Adrenal gland (tissue), 19 donors: Measurements from ENCODE around the gene TMEM163. TPM values are rescaled to one million over a fixed set of nuclear protein-coding genes. Genes with fewer than 3 reads are reported as not detected.

Experiments used
- DNase-seq, 7 donors: peaks; one replicate each; pipeline ENCODE4 v3.0.0-alpha.2; 2019 to 2020
- H3K27ac ChIP-seq, 5 donors: fragments of 200-600 bp; sonication (generic) in 4 of 5; 1 replicate in 3 of 5; 2 replicates in 2 of 5; pipeline versions ENCODE4 v1.5.1 to v1.8.0; 2016 to 2020; ENCODE audit warnings: mild to moderate bottlenecking in 1 of 5
- H3K27me3 ChIP-seq: fragments of 200-600 bp; 2 replicates; pipeline ENCODE4 v1.8.0; 2021
- H3K36me3 ChIP-seq, 2 donors: fragments of 200-600 bp; replicated peaks in 1 of 2; 1 replicate in 1 of 2; 2 replicates in 1 of 2; pipeline versions ENCODE4 v1.5.1 to v1.8.0; 2018 to 2022
- H3K4me1 ChIP-seq, 2 donors: fragments of 200-600 bp; replicated peaks in 1 of 2; 1 replicate in 1 of 2; 2 replicates in 1 of 2; pipeline versions ENCODE4 v1.5.1 to v1.8.0; 2018 to 2021
- H3K4me3 ChIP-seq, 4 donors: fragments of 200-600 bp; sonication (generic) in 3 of 4; one replicate each; pipeline ENCODE4 v1.5.1; 2016 to 2018
- H3K9me3 ChIP-seq, 3 donors: fragments of 200-600 bp; sonication (generic) in 1 of 3; replicated peaks in 1 of 3; 1 replicate in 2 of 3; 2 replicates in 1 of 3; pipeline versions ENCODE4 v1.5.1 to v1.8.0; 2016 to 2021
- POLR2A ChIP-seq, 2 donors: fragments of 450-650 bp; IDR thresholded peaks; one replicate each; pipeline ENCODE4 v1.6.1; 2017; ENCODE audit warnings: antibody characterized with exemption in 2 of 2, mild to moderate bottlenecking in 2 of 2, moderate library complexity in 1 of 2
- WGBS, 4 donors: extraction: QIAGEN DNeasy Blood & Tissue Kit in 2 of 4; methylation state at CpG; one replicate each; pipeline versions ENCODE4 v1.1.5 to v1.1.7; 2013 to 2017; 5-methylcytosine and 5-hydroxymethylcytosine counted together
- intact Hi-C, 2 donors: fragments of 100-400 bp; cut with DNase I; formaldehyde crosslinking; loops; one replicate each; pipeline versions ENCODE4 v1.14.1 to v1.15.0; 2022 to 2023
- long read RNA-seq, 10 donors: library from polyadenylated mRNA in 3 of 10; unstranded in 2 of 10; stranded (forward) in 1 of 10; transcript quantifications; one replicate each; pipeline ENCODE4 v2.0.0 and lab custom pipeline, GENCODE V29; 2021 to 2026
- polyA plus RNA-seq, 3 donors: library from polyadenylated mRNA; stranded (reverse); fragments of 200-250 nt in 2 of 3; fragments of 350-450 nt in 1 of 3; fragmentation: Illumina TruSeq in 1 of 3; extraction: RNeasy Lipid Tissue Mini Kit (QIAGEN cat#74804) in 1 of 3; gene quantifications; one replicate each; pipeline ENCODE4 v1.2.3, GENCODE V29; 2013 to 2014
- total RNA-seq, 9 donors: library from RNA; depleted of rRNA in 4 of 9; stranded (reverse); fragments of >200 nt in 4 of 9; fragments of 120-200 nt in 1 of 9; fragmentation: NEBNext Ultra II Directional in 1 of 9; extraction: Animal tissue kit (Norgen Biotek cat#: 25700) in 1 of 9; gene quantifications; one replicate each; pipeline versions ENCODE4 v1.1.0 to v1.2.4, GENCODE V29; 2013 to 2023
- TF ChIP-seq, protein P1 (sequence below), 6 experiments: fragments of 450-650 bp in 4 of 6; fragments of 200-600 bp in 2 of 6; sonication (generic) in 1 of 6; IDR thresholded peaks; 1 replicate in 5 of 6; 2 replicates in 1 of 6; pipeline versions ENCODE4 v1.5.1 to v1.8.0; 2016 to 2021; ENCODE audit warnings: antibody characterized with exemption in 6 of 6, mild to moderate bottlenecking in 2 of 6, moderate library complexity in 1 of 6
- donor health status: healthy with polysubstance abuse.
- donor health status: Bipolar disorder and iron deficiency.
- donor health status: DM: yes; HTN: yes; CAD: no.
- donor health status: DM: no; HTN: no; CAD: no.
- donor health status: DM: no; HTN: no; CAD: no.
- donor health status: DM: yes; HTN: yes; CAD: no.

Gene TMEM163
- total RNA-seq, result 10 to 100 TPM in 5 of 9 donors, 1 to 10 TPM in 4; 3.6 to 15.5 (median 10.2) TPM
- 10 to 100 TPM in 1 of 3 donors, 1 to 10 TPM in 2; 6.5 to 21.6 (median 7.5) TPM for polyA plus RNA-seq
- long read RNA-seq, donor 1, transcript TMEM163-201 (8 exons, 1,892 nt), result major isoform, 6 of 6 reads
- long read RNA-seq, donor 1, partial matches to known transcripts, result 0 of 6 reads
- long read RNA-seq, donor 1, other reads (novel, unspliced or antisense), result 0 of 6 reads
- long read RNA-seq, donor 2, partial matches to known transcripts, result 0 of 1 reads
- long read RNA-seq, donor 2, other reads (novel, unspliced or antisense), result 0 of 1 reads
- long read RNA-seq, donor 3, partial matches to known transcripts, result 0 of 2 reads
- long read RNA-seq, donor 3, other reads (novel, unspliced or antisense), result 0 of 2 reads
- long read RNA-seq, donor 4, partial matches to known transcripts, result 0 of 2 reads
- long read RNA-seq, donor 4, other reads (novel, unspliced or antisense), result 0 of 2 reads
- long read RNA-seq, donor 5, transcript TMEM163-201 (8 exons, 1,892 nt), result major isoform, 23 of 24 reads
- long read RNA-seq, donor 5, partial matches to known transcripts, result 0 of 24 reads
- long read RNA-seq, donor 5, other reads (novel, unspliced or antisense), result 1 of 24 reads
- long read RNA-seq, donor 6, result 0 reads
- long read RNA-seq, donor 7, full-length matches to known transcripts, result 3 of 3 reads
- long read RNA-seq, donor 7, partial matches to known transcripts, result 0 of 3 reads
- long read RNA-seq, donor 7, other reads (novel, unspliced or antisense), result 0 of 3 reads
- long read RNA-seq, donor 8, partial matches to known transcripts, result 0 of 3 reads
- long read RNA-seq, donor 8, other reads (novel, unspliced or antisense), result 0 of 3 reads
- long read RNA-seq, donor 9, partial matches to known transcripts, result 6 of 10 reads
- long read RNA-seq, donor 9, other reads (novel, unspliced or antisense), result 0 of 10 reads
- long read RNA-seq, donor 10, partial matches to known transcripts, result 0 of 3 reads
- long read RNA-seq, donor 10, other reads (novel, unspliced or antisense), result 0 of 3 reads

DNA sequence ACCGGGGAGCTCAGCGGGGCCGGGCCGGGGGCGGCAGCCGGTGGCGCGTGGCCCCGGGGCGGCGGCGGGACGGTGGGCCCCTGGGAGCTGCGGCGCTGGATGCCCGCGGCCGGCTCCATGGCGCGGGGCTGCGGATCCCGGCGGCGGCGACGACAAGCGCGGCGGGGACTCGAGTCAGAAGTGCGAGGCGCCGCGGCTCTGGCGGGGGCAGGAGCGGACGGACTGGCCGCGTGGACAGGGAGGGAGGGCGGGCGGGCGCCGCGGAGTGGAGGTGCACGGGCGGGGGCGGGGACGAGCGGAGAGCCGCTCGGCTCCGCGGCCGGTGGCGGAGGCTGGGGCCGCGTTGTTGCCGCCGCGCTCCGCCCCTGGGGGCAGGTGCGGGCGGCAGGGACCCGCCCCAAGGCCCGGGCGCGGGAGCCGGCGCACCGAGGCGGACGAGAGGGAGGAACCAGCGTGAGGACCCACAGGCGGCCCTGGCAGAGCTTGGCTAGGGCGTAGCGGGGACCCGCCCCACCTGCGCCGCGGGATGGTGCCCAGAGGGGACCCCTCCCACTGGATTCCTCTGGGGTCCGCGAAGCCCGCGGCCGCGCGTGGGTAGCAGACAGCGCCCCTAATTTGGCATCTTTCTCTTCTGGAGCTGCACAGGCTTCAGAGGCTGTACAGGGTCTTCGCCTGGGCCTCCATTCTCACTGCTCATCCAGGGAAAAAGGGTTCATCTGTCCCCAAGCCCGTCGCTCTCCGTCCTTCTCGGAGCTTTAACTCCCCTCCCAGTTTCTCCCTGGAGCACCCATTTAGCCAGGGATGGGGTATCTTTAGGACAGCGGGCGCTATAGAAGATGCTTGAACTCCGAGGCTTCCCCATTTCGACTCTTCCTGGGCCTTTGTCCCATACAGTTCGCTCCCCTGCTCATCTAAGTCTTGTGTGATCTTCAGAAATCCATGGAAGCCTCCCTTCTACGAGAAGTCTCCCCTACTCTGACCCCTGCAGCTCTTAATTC, at the start of gene TMEM163:
Gene TMEM163, minus strand, starts transcription at position 184 of the 998 bp plus-strand sequence.
- 8 to 38% (median 15%) methylated on average over 19 to 99 of the region's 99 CpGs for WGBS, 4 donors

DNA sequence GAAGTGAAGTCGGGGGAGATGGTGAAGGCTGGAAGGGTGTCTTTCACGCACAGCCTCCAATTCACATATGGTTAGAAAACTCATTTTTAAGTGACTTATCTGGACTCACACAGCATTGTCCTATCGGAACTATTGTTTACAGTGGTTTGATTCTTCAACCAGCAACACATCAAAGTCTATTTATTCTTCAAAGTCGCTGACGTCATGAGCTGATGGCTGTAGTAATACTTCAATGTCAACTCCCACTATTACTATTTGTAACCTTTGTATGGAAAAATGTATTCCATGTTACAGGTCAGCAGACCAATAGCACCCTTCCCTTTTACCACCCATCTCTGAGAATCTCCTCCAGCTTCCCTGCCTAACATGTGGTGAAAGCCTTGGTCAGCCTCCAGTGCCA, 47.8 kb upstream of the TMEM163 start:
- 79 to 83% (median 81%) methylated on average over 5 of the region's 5 CpGs for WGBS, 4 donors
- Histone ChIP-seq H3K4me3 (no peak overlapping the region), H3K27me3 (no peaks in the 10 kb centered on the region), H3K9me3 (no peaks in the 10 kb centered on the region), H3K36me3 (no peaks in the 10 kb centered on the region), H3K27ac (no peak overlapping the region), H3K4me1 (no peaks in the 10 kb centered on the region)
- intact Hi-C loops, result no loop called here
- TF ChIP-seq, protein P1, sequence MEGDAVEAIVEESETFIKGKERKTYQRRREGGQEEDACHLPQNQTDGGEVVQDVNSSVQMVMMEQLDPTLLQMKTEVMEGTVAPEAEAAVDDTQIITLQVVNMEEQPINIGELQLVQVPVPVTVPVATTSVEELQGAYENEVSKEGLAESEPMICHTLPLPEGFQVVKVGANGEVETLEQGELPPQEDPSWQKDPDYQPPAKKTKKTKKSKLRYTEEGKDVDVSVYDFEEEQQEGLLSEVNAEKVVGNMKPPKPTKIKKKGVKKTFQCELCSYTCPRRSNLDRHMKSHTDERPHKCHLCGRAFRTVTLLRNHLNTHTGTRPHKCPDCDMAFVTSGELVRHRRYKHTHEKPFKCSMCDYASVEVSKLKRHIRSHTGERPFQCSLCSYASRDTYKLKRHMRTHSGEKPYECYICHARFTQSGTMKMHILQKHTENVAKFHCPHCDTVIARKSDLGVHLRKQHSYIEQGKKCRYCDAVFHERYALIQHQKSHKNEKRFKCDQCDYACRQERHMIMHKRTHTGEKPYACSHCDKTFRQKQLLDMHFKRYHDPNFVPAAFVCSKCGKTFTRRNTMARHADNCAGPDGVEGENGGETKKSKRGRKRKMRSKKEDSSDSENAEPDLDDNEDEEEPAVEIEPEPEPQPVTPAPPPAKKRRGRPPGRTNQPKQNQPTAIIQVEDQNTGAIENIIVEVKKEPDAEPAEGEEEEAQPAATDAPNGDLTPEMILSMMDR (IDR thresholded peaks at IDR 0.05), result no peak
- DNase-seq, result no peak

More for the DNA sequence above, at the start of gene TMEM163:
- Histone ChIP-seq H3K27me3 (peaks cover 6% of the 10 kb centered on the region), H3K27ac (peak within 1 kb of the TSS in 1 of 5 donors; percentile 63), H3K9me3 (no peaks in the 10 kb centered on the region), H3K4me1 (peaks cover 3 to 7% of the 10 kb centered on the region in 2 donors), H3K4me3 (peak within 1 kb of the TSS; percentile 11 to 87 (median 27)), H3K36me3 (no peaks in the 10 kb centered on the region)
- DNase-seq, result peak in 6 of 7 donors; percentile 40 to 60 (median 42)
- intact Hi-C loops, result no loop called here
- TF ChIP-seq, protein P1 (IDR thresholded peaks at IDR 0.05), result no peak
- TF ChIP-seq POLR2A (IDR thresholded peaks at IDR 0.05), result no peak

DNA sequence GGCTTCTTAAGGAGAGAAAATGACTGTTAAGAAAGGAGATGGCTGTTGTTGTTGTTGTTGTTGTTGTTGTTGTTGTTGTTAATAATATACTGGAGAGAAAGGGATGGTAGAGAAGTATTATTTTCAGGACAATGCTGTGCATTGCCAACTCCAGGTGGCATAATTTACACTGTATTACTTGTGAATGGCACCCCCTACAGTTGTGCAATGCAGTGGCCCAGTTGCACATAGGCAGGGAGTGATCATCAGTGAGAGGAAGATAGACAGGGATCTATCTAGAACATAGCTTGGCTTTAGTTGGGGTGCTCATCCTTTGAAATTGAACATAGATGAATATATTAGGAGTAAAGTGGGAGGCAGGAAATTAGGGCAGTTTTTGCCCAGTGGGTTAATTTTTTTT, 47.2 kb upstream of the TMEM163 start:
- DNase-seq, result no peak
- no peaks in the 10 kb centered on the region for H3K27me3 ChIP-seq
- H3K4me1 ChIP-seq, result no peaks in the 10 kb centered on the region
- intact Hi-C loops, result no loop called here
- H3K9me3 ChIP-seq, result no peaks in the 10 kb centered on the region
- TF ChIP-seq, protein P1 (IDR thresholded peaks at IDR 0.05), result no peak
- TF ChIP-seq POLR2A (IDR thresholded peaks at IDR 0.05), result no peak
- H3K27ac ChIP-seq, result no peak overlapping the region
- H3K36me3 ChIP-seq, result no peaks in the 10 kb centered on the region
- H3K4me3 ChIP-seq, result no peak overlapping the region
